Measurements from ENCODE around the gene RNASE4. TPM values are rescaled to one million over a fixed set of nuclear protein-coding genes. Genes with fewer than 3 reads are reported as not detected.
"Not testable (repeated sequence)": the region's sequence is repeated elsewhere in the genome, so short reads cannot be mapped to it uniquely, and the experiment has no call there.

The RNASE4 gene, protein sequence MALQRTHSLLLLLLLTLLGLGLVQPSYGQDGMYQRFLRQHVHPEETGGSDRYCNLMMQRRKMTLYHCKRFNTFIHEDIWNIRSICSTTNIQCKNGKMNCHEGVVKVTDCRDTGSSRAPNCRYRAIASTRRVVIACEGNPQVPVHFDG
- 8.1 and 14.2 TPM in 2 replicates for total RNA-seq (2014; rRNA removed; shearing (Covaris generic))

GRCh38 chr14:20683891-20684661 is at the start of gene RNASE4:
Gene RNASE4 (plus strand): TSS chr14:20684560. CDS start chr14:20699372, 14,812 bp downstream.
- peak; percentile 86 for DNase-seq (ENCODE audit: low read depth)

- no peak for DNase-seq (ENCODE audit: low read depth)
Measured at GRCh38 chr14:20641591-20641990, 42.8 kb upstream of the RNASE4 start, which contains the start of gene OR6S1. Gene OR6S1 (minus strand): TSS chr14:20641691. CDS start chr14:20641691, 0 bp downstream.

GRCh38 chr14:20642182-20642581 is 42.2 kb upstream of the RNASE4 start:
- DNase-seq (ENCODE audit: low read depth), result no peak

DNA sequence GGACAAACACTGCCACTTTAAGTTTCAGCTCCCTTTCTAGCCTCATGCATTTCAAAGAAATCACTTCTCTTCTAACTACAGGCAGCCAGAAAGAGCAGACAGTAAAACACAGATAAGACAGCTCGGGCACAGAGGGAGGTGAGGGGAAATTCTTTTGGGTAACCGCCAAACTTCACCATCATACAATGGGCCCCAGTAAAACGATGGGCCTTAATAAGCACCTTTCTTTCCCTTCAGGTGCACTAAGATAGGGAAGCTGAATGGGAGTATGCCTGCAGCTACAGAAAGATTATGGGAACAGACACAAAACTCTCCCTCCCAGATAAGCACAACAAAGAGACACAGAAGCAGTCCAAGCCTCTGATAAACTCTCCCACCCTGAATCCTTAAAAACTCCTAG is 41.6 kb upstream of the RNASE4 start:
- not testable (repeated sequence) for DNase-seq (ENCODE audit: low read depth)

- no peak for DNase-seq (ENCODE audit: low read depth)
Measured at GRCh38 chr14:20644520-20644919, 39.8 kb upstream of the RNASE4 start.

DNA sequence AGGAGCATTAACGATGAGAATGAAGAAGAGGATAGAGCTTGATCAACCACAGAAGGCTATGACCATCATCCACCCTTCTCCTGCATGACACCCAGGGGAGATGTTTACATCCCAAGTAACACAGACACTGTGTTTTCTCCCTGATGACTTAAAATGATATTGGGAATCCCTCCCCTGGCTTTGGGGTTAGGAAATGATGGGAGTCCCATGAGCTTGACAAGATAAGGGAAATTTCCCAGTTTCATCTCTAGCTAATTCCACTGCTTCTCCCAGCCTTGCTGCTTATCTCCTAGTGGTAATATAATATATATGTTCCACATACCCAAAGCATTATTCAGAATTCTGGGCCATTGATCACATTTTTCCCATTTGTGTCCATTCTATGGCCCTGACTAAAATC is 38.9 kb upstream of the RNASE4 start:
- no peak for DNase-seq (ENCODE audit: low read depth)

DNA sequence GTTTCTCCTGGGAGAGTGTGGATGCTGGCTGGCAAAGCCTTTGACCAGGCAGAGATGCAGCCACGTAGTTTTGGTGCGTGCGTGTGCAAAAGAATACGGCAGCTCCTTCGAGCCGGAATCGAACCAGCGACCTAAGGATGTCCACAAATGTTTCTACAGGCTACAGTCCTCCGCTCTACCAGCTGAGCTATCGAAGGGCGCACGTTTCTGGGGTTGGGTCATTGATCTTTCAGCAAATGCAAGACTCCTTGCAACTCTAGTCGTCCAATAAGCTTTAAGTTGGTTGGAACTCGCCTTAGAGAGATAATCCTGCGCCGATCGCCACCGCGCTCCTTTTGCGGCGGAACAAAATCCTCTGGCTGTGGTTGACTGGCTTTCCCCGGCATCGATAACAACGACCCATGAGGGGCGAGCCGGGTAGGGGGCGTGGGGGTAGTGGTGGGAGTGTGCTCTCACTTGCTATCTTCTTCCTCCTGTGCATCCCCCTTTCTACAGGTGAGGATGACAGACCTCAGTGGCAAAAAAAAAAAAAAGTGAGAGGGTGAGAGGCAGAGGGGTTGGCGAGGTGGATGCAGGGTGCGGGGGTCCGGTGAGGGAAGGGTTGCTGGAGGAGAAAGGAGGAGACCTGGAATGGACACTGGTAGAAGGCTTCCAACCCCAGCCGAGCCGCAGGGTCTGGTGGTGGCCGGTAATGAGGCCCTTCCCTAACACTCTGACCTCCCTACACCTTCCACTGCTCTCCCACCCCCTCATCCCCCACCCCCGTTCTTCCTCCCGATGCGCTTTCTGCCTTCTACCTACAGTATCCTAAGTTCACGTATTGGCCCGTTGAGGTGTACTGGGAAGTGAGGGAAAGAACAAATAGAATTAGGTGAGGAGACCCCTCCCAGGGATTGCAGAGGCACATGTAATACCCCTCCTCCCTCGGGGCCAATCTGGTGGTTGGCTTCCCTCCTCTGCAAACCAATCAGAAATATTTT is 31.1 kb upstream of the RNASE4 start:
- DNase-seq (ENCODE audit: low read depth), result peak; percentile 52

- no peak for DNase-seq (ENCODE audit: low read depth)
Measured at GRCh38 chr14:20655851-20656250, 28.5 kb upstream of the RNASE4 start.

DNA sequence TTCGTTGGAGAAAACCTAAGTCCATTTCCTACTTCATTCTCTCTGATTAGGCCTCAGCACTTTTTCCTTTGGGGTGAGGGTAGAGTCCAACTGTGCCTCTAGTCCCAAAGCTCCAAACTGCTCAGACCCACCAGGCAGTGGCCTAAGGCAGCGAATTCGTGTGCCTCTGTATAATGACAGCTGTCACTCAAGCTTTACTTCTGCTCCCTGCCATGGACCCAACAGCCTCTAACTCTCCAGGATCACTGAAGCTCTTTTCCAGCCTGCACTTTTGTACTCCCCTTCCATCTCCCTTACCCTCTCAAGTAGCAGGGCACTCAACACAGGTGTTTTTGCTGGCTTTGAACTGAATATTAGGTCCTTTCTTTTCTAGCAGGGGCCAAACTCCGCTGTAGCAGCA is 28.1 kb upstream of the RNASE4 start:
- DNase-seq (ENCODE audit: low read depth), result no peak

GRCh38 chr14:20657216-20658211 is 26.8 kb upstream of the RNASE4 start:
- DNase-seq (ENCODE audit: low read depth), result no peak

GRCh38 chr14:20658246-20658645 is 26.1 kb upstream of the RNASE4 start:
- no peak for DNase-seq (ENCODE audit: low read depth)

- no peak for DNase-seq (ENCODE audit: low read depth)
Measured at GRCh38 chr14:20659336-20659735, 25.0 kb upstream of the RNASE4 start.

DNA sequence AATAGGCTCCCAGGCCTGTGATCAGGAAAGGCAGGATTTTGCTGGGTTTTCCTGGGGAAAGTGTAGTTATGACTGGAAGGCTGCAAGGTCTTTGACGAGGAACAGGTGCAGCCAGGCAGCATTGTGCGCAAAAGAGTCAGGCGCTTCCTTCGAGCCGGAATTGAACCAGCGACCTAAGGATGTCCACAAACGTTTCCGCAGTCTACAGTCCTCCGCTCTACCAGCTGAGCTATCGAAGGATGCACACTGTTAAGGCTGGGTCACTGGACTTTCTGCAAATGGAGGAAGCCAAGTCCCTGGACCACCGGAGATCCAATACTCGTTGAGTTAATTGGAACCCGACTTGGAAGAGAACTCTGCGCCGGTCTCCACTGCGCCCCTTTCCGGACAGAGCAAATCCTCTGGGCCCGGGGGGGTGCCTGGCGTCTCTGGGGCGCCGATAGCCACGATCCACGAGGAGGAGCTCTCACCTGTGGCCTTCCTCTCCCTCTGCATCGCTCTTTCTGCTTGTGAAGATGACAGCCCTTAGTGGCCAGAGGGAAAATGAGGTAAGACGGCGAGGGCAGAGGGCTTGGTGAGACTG is 24.5 kb upstream of the RNASE4 start:
- no peak for DNase-seq (ENCODE audit: low read depth)

GRCh38 chr14:20661197-20661596 is 23.2 kb upstream of the RNASE4 start:
- DNase-seq (ENCODE audit: low read depth), result no peak

- peak; percentile 54 for DNase-seq (ENCODE audit: low read depth)
Measured at GRCh38 chr14:20662968-20663732, 21.2 kb upstream of the RNASE4 start.

GRCh38 chr14:20666400-20666961 is 17.9 kb upstream of the RNASE4 start:
- DNase-seq (ENCODE audit: low read depth), result not testable (repeated sequence)

GRCh38 chr14:20667957-20668356 is 16.4 kb upstream of the RNASE4 start:
- DNase-seq (ENCODE audit: low read depth), result no peak

DNA sequence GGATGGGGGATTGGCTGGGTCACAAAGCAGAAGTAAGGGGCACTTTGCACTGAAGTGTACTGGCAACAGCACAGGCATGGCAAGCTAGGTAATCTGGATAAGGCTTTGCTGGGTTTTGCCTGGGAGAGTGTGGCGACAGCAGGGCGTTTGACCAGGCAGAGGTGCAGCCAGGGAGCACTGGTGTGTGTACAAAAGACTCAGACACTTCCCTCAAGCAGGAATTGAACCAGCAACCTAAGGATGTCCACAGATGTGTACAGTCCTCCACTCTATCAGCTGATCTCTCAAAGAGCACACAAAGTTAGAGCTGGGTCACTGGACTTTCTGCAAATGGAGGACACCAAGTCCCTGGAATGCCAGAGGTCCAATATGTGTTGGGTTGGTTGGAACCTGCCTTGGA is 15.4 kb upstream of the RNASE4 start:
- no peak for DNase-seq (ENCODE audit: low read depth)

DNA sequence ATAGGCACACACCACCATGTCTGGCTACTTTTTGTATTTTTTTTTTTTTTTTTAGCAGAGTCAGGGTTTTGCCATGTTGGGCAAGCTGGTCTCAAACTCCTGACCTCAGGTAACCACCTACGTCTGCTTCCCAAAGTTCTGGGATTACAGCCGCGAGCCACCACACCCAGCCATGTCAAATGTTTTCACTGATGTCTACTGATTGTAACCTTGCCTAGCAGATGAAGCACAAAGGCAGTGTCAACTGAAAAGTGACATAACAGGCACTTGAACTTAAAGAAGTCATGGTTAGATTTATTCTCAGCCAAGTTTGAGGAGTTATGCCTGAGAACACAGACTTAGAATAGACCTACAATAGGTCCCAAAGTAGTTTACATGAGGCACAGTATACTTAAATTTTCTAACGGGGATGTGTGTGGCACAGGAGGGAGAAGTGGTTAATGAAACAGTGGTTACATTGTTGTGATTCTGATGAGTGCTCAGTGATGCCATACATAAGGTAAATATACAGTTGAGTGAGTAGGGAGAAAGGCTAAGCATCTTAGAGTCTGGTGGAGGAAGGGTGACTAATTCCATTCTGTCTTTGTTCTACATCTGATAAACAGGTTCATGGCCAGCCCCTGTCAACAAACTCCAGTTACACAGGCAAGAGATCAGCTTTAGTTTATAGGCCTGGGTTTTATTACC is 12.6 kb upstream of the RNASE4 start:
- no peak for DNase-seq (ENCODE audit: low read depth)
